Spleen (tissue), 7 donors: Measurements from ENCODE around the gene YIF1B.
A peak's percentile ranks its signal among the peaks of the same experiment; 100 is the strongest.

Experiments used
- POLR2A ChIP-seq, 3 donors: fragments of 450-650 bp; IDR thresholded peaks; one replicate each; pipeline ENCODE4 v1.5.1; 2017; ENCODE audit warnings: antibody characterized with exemption in 3 of 3, mild to moderate bottlenecking in 1 of 3
- POLR2AphosphoS5 ChIP-seq, 3 donors: sonication (generic); formaldehyde crosslinking; IDR thresholded peaks; one replicate each; pipeline ENCODE4 v1.5.1; 2017; ENCODE audit warnings: antibody characterized with exemption in 3 of 3
- TF ChIP-seq, protein P1 (sequence below), 11 experiments: fragments of 200-600 bp in 7 of 11; fragments of 450-650 bp in 4 of 11; sonication (generic) in 4 of 11; IDR thresholded peaks in 8 of 11; conservative IDR thresholded peaks in 3 of 11; 1 replicate in 7 of 11; 2 replicates in 4 of 11; pipeline versions ENCODE4 v1.4.0 to v1.8.0; 2016 to 2021; ENCODE audit warnings: antibody characterized with exemption in 11 of 11, inconsistent platforms in 4 of 11, mild to moderate bottlenecking in 1 of 11
- donor health status: DM: no; HTN: no; CAD: no; lungs with moderate emphysema.
- donor health status: DM: no; HTN: no; CAD: no.
- donor health status: DM: no; HTN: no; CAD: no.

DNA sequence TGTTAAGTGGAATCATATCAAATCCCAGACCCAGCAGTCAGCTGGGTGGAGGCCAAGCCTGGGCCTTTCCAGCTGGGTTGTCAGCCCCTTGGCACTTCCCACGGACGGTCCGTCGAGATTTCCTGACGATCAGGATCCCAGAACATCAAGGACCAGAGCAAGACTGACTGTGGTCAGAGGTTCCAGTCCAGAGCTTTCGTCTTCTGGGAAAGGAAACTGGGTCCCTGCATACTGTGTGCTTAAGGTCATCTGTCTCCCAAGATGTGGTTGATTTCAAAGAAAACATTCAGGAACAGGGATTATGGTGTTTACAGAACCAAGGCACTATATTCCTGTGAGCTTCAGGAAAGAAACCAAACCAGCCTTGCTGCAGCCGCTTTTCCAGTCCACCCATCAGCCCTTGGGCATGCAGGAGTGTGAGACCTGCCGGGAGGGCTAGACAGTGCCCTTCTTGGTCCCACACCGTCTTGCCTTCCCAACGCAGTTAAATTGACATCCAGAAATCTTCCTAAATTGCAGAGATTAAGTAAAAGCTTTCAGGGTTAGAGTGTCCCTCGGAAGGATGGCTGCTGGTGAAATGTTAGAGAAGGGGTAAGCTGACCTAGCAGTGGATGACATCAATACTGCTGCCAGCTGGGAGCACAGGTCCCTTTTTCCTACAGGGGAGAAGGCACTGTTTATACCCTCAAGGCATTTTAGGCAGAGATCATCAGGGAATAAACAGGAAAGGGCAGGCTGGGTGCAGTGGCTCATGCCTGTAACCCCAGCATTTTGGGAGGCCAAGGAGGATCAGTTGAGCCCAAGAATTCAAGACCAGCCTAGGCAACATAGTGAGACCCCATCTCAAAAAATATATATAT lies 16.7 kb downstream of the YIF1B start:
- TF ChIP-seq, protein P1, sequence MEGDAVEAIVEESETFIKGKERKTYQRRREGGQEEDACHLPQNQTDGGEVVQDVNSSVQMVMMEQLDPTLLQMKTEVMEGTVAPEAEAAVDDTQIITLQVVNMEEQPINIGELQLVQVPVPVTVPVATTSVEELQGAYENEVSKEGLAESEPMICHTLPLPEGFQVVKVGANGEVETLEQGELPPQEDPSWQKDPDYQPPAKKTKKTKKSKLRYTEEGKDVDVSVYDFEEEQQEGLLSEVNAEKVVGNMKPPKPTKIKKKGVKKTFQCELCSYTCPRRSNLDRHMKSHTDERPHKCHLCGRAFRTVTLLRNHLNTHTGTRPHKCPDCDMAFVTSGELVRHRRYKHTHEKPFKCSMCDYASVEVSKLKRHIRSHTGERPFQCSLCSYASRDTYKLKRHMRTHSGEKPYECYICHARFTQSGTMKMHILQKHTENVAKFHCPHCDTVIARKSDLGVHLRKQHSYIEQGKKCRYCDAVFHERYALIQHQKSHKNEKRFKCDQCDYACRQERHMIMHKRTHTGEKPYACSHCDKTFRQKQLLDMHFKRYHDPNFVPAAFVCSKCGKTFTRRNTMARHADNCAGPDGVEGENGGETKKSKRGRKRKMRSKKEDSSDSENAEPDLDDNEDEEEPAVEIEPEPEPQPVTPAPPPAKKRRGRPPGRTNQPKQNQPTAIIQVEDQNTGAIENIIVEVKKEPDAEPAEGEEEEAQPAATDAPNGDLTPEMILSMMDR (IDR thresholded peaks at IDR 0.05 in 8 of 11, conservative IDR thresholded peaks at IDR 0.05 in 3 of 11), result no peak
- TF ChIP-seq POLR2A (IDR thresholded peaks at IDR 0.05) (no peak), POLR2AphosphoS5 (IDR thresholded peaks at IDR 0.05) (peak in 2 of 3 donors; percentile 20 to 38)
